ENCODE results near the gene MTMR12.
"Not testable (repeated sequence)": the region's sequence is repeated elsewhere in the genome, so short reads cannot be mapped to it uniquely, and the experiment has no call there.

Gene MTMR12

DNA sequence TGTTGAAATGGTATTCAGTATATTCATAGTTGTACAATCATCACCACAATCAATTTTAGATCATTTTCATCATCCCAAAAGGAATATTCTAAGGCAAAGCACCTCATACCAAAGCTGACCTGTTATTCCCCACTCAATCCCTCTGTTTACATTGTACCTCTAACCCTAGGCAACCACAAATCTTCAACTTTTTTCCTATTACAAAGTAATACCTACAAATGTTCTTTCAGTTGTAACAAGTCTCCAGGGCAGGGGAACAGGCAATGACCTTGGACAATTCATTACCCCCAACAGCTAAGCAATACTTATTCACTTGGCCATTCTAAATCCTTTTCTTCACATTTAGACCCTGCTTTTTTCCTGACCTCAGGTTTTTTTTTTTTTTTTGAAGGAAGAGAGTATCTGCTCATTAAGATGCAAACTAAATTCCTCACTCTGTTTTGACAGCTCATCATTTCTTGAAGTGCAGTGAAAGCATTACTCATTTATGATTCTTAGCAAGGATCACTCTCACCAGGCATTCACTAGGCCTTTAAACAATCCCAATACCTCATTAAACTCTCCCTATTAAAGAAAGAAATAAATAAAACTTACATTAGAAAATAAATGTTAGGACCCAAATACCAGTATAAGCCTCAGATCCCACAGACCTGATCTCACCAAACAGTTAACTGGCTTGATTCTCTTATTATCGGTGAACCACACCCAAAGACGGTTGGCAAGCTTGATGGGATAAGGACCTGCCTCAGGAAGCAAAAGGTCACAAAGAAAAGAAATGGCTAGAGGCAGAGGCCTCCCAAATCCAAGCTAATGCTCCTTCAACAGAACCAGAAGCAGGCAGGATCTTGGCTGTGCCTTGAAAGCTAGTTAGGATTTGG, 15.3 kb downstream of the MTMR12 start:
- DNase-seq, result no peak

DNA sequence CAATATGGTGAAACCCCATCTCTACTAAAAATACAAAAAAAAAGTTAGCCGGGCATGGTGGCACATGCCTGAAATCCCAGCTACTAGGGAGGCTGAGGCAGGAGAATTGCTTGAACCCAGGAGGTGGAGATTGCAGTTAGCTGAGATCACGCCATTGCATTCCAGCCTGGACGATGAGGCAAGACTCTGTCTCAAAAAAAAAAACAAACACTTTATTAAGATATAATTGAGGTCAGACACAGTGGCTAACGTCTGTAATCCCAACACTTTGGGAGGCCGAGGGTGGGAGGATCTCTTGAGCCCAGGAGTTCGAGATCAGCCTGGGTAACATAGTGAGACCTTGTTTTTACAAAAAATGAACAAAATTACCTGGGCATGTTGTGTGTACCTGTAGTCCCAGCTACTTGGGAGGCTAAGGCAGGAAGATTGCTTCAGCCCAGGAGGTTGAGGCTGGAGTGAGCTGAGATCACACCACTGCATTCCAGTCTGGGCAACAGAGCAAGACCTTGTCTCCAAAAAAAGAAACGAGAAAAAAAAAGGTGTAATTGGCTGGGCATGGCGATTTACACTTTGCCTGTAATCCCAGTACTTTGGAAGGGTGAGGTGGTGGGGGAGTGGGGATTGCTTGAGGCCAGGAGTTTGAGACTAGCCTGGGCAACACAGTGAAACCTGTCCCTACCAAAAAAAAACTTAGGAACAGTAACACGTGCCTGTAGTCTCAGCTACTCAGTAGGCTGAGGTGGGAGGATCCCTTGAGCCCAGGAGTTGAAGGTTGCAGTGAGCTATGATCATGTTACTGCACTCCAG, 16.6 kb downstream of the MTMR12 start:
- not testable (repeated sequence) for DNase-seq

DNA sequence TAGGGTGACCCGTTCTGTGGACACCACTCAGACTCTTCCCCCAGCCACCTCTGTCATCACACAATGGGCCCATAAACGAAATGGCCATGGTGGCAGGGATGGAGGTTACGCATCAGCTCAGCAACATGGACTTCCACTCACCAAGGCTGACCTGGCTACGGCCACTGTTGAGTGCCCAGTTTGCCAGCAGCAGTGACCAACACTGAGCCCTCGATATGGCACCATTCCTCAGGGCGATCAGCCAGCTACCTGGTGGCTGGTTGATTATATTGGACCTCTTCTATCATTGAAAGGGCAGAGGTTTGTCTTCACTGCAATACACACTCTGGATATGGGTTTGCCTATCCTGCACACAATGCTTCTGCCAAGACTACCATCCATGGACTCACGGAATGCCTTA, 21.1 kb downstream of the MTMR12 start:
- no peak for DNase-seq

DNA sequence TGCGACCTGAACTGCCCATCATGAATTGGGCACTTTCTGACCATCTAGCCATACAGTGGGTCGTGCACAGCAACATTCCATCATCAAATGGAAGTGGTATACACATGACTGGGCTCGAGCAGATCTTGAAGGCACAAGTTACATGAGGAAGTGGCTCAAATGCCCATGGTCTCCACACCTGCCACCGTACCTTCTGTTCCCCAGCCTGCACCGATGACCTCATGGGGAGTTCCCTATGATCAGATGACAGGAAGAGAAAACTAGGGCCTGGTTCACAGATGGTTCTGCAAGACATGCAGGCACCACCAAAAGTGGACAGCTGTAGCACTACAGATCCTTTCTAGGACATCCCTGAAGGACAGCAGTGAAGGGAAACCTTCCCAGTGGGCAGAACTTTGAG, 21.8 kb downstream of the MTMR12 start:
- no peak for DNase-seq

DNA sequence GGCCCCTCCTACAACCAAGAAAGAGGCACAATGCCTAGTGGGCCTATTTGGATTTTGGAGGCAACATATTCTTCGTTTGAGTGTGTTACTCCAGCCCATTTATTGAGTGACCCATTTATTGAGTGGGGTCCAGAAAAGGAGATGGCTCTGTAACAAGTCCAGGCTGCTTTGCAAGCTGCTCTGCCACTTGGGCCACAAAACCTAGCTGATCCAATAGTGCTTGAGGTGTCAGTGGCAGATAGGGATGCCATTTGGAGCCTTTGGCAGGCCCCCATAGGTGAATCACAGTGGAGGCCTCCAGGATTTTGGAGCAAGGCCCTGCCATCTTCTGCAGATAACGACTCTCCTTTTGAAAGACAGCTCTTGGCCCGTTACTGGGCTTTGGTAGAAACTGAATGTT, 22.2 kb downstream of the MTMR12 start:
- not testable (repeated sequence) for DNase-seq

DNA sequence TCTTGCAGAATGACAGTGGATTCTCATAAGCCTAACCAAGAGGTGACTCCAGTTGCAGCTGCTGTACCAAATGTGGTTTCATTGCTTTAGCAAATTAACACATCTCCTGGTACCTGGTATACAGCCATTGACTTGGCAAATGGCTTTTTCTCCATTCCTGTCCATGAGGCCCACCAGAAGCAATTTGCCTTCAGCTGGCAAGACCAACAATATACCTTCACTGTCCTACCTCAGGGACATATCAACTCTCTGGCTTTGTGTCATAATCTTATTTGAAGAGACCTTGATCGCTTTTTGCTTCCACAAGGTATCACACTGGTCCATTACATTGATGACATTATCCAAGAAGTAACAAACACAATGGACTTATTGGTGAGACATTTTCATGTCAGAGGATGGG, 22.8 kb downstream of the MTMR12 start:
- DNase-seq, result not testable (repeated sequence)

DNA sequence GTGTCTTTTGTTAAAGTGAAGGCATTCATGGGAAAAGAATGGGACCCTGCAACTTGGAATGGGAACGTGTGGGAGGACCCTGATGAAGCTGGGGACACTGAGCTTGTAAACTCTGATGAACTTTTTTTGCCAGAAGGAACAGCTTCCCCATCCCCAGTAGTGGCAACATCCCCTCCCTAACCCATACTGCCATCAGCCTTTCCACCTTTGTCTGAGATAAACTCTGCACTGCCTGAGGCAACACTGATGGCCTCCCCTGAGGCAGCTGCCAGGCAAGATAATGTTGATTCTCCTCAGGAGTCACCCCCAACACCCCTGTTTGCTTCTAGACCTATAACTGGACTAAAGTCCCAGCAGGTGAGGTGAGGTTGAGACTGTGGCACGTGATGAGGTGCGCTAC, 24.6 kb downstream of the MTMR12 start:
- DNase-seq, result not testable (repeated sequence)

DNA sequence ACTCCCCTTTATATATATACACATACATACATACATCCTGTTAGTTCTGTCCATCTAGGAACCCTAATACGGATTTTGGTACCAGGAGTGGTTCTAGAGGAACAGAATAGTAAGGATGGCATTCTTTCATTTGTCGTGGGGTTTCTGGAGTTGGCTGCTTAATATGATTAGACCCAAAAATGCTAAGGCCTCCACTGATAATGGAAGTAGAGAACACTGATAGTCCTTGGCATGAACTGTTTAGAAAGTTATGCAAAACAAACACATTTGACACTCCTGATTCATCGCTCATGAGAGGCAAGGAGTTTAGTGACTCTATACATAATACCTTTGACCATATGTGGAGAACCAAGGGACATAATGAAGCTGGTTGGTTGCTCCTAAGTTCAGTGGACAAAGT, 25.2 kb downstream of the MTMR12 start:
- DNase-seq, result not testable (repeated sequence)

DNA sequence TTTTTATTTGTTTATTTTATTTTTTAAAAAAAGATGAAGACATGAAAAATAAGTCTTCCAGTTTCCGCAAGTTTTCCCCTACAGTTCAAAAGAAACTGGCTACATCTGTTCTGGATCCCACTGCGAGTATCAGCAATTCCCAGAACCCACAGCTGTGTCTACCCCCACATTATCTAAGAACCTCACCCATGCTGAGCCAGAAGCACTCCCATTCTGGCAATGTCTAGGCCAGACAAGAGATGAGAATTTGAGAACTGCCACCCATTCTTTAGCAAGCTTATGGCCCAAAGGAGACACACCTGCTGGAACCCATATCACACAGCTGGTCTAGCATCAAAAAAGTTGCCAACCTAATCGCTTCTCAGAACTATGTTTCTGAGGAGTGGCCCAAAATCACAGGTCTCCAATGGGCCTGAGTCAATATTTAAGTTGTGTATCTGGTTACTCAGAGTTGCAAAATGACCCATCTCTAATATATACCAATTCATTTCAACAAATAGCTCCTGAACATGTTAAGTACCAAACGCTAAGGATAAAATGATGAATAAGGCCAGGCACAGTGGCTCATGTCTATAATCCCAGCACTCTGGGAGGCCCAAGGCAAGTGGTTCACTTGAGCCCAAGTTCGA, 27.1 kb downstream of the MTMR12 start:
- no peak for DNase-seq

DNA sequence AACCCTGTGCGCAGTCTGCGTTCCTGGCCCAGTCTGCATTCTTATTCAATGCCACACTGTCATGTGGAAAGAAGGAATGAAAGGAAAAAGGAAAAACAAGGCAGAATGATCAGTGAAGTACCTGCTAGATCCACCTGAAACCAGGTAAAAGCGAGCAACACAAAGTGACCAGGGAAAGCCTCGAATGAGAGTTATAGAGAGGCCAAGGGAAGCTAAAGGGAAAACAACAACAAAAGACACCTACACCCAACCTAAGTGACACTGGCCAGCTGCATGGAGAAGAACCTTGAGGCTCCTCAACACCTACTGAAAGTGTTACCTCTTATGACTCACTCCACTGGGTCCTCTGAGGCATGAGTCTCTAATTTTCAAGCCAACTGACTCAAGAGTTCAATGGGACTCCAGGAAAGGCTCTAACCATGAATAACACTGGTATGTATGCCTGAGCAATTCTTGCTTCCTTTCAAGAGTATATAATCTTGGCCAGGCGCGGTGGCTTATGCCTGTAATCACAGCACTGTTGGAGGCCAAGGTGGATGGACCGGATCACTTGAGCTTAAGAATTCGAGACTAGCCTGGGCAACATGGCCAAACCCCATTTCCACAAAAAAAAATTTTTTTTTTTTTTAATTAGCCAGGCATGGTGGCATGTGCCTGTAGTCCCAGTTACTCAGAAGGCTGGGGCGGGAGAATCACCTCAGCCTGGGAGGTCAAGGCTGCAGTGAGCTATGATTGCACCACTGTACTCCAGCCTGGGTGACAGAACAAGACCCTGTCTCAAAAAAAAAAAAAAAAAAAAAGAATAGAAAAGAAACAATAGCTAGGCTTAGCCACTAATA, 29.0 kb downstream of the MTMR12 start:
- DNase-seq, result peak; percentile 23

DNA sequence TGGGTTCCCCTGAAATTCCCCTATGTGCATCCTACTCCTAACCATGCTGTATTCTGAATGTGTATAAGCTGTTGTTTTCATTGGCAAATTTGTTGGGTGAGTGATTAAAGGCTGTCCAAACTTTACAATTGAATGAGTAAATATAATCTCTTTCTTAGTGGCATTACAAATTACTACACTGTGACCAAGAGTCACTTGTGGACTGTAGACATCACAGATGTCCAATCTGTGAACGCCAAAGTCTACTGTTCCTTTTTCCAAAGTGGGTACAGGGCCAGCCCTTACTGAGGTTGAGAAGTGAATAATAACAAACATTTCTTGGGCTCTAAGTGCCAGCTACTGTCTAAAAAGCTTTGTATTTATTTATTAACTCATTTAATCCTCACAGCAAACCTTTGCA, 29.7 kb downstream of the MTMR12 start:
- no peak for DNase-seq

DNA sequence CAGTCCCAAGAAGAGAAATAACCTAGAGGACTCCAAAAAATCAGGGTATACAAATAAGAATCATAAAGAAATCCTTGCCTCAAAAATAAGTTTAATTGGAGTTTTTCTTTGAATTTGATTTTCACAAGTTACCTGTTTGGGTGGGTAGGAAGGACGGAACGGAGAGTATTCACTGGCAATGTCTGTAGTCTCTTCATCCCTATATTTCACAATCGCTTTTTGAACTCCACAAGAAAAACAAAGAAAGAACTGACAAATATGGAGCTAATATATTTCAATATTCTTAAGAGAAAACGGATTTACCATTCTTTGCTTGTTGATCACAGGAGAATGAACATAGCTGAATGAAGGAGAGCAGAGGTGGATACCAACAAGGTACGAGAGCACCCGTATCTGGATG, 30.1 kb downstream of the MTMR12 start:
- no peak for DNase-seq

DNA sequence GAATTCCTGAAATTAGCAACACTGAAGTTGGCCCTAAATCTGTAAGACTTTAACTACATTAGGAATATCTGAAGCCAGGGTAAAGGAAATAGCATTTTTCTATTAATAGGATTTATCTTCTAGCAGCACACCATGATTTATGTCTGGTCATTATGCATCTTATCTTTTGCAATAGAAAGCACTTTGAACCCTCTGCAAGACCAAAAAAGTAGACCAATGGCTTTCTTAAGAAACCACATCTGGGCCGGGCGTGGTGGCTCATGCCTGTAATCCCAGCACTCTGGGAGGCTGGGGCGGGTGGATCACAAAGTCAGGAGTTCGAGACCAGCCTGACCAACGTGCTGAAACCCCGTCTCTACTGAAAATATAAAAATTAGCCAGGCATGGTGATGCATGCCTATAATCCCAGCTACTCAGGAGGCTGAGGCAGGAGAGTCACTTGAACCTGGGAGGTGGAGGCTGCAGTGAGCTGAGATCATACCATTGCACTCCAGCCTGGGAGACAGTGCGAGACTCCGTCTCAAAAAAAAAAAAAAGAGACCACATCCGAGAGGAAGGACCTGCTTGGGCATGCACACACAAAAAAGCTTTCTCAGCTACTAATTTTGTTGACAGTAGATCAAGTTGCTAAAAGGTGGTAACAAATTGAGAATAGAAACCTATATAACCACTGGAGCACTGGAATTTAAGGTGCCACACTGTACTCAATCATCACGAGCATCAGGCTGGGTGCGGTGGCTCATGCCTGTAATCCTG, 31.2 kb downstream of the MTMR12 start:
- DNase-seq, result not testable (repeated sequence)

DNA sequence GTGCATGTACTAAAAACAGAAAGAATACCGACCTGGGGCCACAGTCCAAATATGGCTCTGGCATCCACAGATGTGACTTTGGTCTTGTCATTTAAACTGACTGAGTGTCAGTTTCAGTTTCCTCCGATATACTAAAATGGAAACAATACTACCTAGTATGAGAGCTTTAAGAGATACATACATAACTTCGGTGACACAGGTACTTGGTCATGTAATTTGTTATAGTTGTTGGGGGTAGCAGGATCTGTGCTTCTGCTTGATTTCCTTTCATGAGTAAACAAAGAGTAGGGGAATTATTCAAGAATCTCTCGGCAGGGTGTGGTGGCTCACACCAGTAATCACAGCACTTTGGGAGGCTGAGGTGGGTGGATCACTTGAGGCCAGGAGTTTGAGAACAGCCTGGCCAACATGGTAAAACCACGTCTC, 32.1 kb downstream of the MTMR12 start:
- peak; percentile 38 for DNase-seq

DNA sequence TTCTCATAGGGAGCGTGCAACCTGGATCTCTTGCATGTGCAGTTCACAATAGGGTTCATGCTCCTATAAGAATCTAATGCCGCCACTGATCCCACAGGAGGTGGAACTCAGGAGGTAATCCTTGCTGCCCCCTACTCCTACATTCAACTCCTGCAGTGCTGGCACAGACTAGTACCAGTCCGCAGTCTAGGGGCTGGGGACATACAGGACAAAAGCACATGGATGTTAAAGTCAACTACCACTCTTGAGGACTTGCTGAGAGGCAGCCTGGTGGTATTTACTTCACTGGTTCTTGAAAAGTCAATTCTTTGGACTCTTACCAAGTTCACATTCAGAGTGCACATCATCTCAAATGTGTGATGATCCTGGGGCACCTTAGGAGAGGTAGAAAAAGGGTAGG, 33.0 kb downstream of the MTMR12 start:
- no peak for DNase-seq

DNA sequence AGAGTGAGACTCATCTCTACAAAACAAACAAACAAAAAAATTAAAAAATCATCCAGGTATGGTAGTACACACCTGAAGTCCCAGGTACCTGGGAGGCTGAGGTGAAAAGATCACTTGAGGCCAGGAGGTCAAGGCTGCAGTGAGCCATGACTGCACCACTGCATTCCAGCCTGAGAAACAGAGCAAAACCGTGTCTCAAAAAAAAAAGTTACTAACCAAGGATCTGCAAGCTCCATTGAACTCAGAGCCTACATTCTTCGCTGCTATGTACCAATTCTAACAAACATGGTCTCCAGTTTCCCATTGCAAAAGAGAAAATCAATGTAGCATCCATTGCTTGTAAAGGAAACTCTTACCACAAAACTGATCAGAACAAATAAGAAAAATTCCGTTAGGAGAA, 33.5 kb downstream of the MTMR12 start:
- no peak for DNase-seq

DNA sequence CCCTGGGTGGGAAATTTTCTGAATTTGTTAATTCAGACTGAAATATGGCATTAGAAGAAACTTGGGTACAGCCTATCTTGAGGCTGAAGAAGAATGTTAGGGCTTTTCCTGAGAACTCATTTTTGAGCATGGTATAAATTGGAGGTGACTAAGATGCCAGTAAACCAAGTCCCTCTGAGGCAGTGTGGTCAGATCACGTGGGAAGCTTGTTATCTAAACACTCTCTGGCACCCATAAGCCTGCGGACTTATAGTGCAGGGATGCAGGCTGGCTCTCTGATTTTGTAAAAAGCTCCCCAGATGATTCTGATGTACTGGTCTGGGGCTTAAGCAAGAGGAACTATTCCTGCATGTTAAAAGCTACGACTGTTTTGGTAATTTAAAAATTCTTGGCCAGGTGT, 34.3 kb downstream of the MTMR12 start:
- DNase-seq, result peak; percentile 35

DNA sequence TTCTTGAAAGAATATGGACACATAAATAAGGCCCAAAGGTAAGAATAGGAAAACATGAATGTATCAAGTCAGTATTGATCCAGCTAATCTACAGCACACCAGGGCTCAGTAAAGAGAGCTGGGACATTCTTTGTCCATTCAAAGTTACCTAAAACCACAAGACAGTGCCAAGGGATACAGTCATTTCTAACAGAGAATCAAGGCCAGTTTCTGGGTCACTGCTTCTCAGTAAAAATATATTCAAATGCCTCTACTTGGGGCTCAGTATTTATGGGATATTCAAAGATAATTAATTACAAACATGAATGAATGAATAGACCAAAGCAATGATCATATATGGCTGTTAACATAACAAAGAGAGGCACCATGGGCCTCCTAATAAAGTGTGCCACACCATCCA, 34.9 kb downstream of the MTMR12 start:
- no peak for DNase-seq

DNA sequence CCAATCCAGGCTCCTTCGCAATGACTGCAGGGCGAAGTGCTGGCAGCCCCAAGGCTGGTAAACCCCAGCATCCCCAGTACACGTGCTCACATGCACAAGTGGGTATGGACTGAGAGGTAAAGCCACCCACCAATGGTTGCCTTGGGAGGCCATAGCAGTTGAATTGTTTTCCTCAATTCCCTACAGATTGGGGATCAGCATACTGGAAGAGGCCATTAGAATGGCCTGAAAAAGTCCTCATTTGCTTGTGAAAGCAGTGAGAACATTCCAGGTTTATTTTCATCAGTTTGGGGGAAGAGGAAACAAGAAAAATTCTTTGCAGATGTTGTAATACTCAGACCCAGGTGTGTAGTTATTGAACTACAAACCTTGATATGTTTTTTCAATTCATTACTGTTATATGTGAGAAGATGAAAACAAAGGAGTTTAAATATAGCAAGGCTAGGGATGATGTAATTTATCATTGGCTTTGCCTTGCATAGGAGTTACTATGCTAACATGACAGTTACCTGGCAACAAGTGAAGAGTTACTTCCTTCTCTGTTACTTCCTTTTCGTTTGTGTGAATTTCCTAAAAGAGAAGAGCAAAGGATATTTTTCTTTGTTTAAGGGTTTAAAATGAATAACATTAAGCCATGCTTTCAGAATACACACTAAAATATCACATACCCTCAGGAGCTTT, 36.4 kb downstream of the MTMR12 start:
- DNase-seq, result peak; percentile 50

DNA sequence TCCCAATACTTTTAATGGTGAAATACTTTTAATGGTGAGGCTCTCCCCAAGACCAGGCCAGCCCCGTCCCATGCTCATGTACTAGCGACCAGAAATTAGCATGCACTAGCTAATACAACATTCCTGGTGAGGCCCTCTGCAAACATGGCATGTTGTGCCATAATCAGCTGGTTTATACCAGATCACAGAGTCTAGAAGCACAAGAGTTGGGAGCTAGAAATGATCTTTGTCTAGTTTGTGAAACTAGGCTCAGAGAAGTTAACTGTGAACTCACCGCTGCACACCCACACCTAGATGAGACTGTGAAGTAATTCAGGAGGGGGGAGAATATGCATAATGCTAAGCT, 37.4 kb downstream of the MTMR12 start:
- DNase-seq, result no peak
